HG03460 (cell line): ENCODE data around the gene HMCN1.
"Not testable (repeated sequence)": the region's sequence is repeated elsewhere in the genome, so short reads cannot be mapped to it uniquely, and the experiment has no call there.

Source experiments
- ATAC-seq: cut with Tn5 transposase; IDR thresholded peaks from one replicate; pipeline ENCODE4 v1.9.1; 2021; ENCODE audit not compliant: unreplicated experiment

HMCN1 gene

GRCh38 chr1:185739967-185740366, 5.8 kb downstream of the HMCN1 start:
- ATAC-seq: no peak

GRCh38 chr1:185741551-185741950, 7.4 kb downstream of the HMCN1 start:
- ATAC-seq: no peak

GRCh38 chr1:185742403-185742802, 8.2 kb downstream of the HMCN1 start:
- no peak for ATAC-seq

- ATAC-seq: no peak
These were observed 11.0 kb downstream of the HMCN1 start for GRCh38 chr1:185745165-185745564.

GRCh38 chr1:185759061-185759460, 24.9 kb downstream of the HMCN1 start:
- no peak for ATAC-seq

- no peak for ATAC-seq
These were observed 27.6 kb downstream of the HMCN1 start for GRCh38 chr1:185761841-185762240.

- no peak for ATAC-seq
These were observed 33.4 kb downstream of the HMCN1 start for GRCh38 chr1:185767508-185768120.

- ATAC-seq: no peak
These were observed 34.2 kb downstream of the HMCN1 start for GRCh38 chr1:185768371-185768770.

- no peak for ATAC-seq
These were observed 34.9 kb downstream of the HMCN1 start for GRCh38 chr1:185769136-185769535.

GRCh38 chr1:185774394-185774793, 40.2 kb downstream of the HMCN1 start:
- ATAC-seq: no peak

GRCh38 chr1:185775501-185775900, 41.3 kb downstream of the HMCN1 start:
- no peak for ATAC-seq

- no peak for ATAC-seq
These were observed 42.3 kb downstream of the HMCN1 start for GRCh38 chr1:185776522-185776921.

GRCh38 chr1:185783860-185784259, 49.7 kb downstream of the HMCN1 start:
- not testable (repeated sequence) for ATAC-seq

GRCh38 chr1:185785586-185785985, 51.4 kb downstream of the HMCN1 start:
- no peak for ATAC-seq

GRCh38 chr1:185786524-185786923, 52.3 kb downstream of the HMCN1 start:
- no peak for ATAC-seq

- ATAC-seq: no peak
These were observed 53.0 kb downstream of the HMCN1 start for GRCh38 chr1:185787238-185787637.

- ATAC-seq: no peak
These were observed 54.2 kb downstream of the HMCN1 start for GRCh38 chr1:185788386-185788785.

GRCh38 chr1:185789501-185790193, 55.5 kb downstream of the HMCN1 start:
- no peak for ATAC-seq

- no peak for ATAC-seq
These were observed 56.1 kb downstream of the HMCN1 start for GRCh38 chr1:185790194-185790735.

GRCh38 chr1:185792040-185792439, 57.8 kb downstream of the HMCN1 start:
- no peak for ATAC-seq

- ATAC-seq: not testable (repeated sequence)
These were observed 60.3 kb downstream of the HMCN1 start for GRCh38 chr1:185794495-185794894.

GRCh38 chr1:185795181-185795580, 61.0 kb downstream of the HMCN1 start:
- no peak for ATAC-seq
